T-helper 1 cell treated with Interleukin-12 subunit alpha and Interleukin-12 subunit beta and Interleukin-4 antibody, amounts not matched to agents 30 μg/mL and 1 μg/mL, for 36 hours (primary cell): ENCODE results near the gene CHST15.

Source experiments
- H3K27ac Mint-ChIP-seq: one replicate; pipeline ENCODE4 v1.8.0; 2021; ENCODE audit warnings: mild to moderate bottlenecking, mixed read lengths
- H3K27me3 Mint-ChIP-seq: one replicate; pipeline ENCODE4 v1.8.0; 2021; ENCODE audit warnings: low read depth, mixed read lengths
- H3K36me3 Mint-ChIP-seq: one replicate; pipeline ENCODE4 v1.8.0; 2021; ENCODE audit warnings: low read depth, mixed read lengths
- H3K4me1 Mint-ChIP-seq: one replicate; pipeline ENCODE4 v1.8.0; 2021; ENCODE audit warnings: low read depth, mixed read lengths
- H3K4me3 Mint-ChIP-seq: one replicate; pipeline ENCODE4 v1.8.0; 2021; ENCODE audit warnings: mild to moderate bottlenecking, moderate library complexity, mixed read lengths
- H3K9me3 Mint-ChIP-seq: one replicate; pipeline ENCODE4 v1.8.0; 2021; ENCODE audit warnings: mixed read lengths

The CHST15 gene

GRCh38 chr10:124092860-124093773 lies at the start of gene CHST15:
Gene CHST15 (minus strand): TSS chr10:124093598. CDS start chr10:124046212, 47,386 bp downstream.
- H3K4me1 Mint-ChIP-seq: peaks cover 1% of the 10 kb centered on the region

GRCh38 chr10:124142960-124143359 lies 49.6 kb upstream of the CHST15 start:
- no peak overlapping the region for H3K27ac Mint-ChIP-seq
- no peaks in the 10 kb centered on the region for H3K4me1 Mint-ChIP-seq
- peaks cover 9% of the 10 kb centered on the region for H3K27me3 Mint-ChIP-seq
- no peak overlapping the region for H3K4me3 Mint-ChIP-seq
- no peaks in the 10 kb centered on the region for H3K36me3 Mint-ChIP-seq
- H3K9me3 Mint-ChIP-seq: no peaks in the 10 kb centered on the region

More at GRCh38 chr10:124092860-124093773, at the start of gene CHST15:
- H3K27ac Mint-ChIP-seq: no peak within 1 kb of the TSS
- H3K36me3 Mint-ChIP-seq: peaks cover 2% of the 10 kb centered on the region
- H3K27me3 Mint-ChIP-seq: peaks cover 68% of the 10 kb centered on the region
- no peaks in the 10 kb centered on the region for H3K9me3 Mint-ChIP-seq
- peak within 1 kb of the TSS; percentile 21 for H3K4me3 Mint-ChIP-seq

DNA sequence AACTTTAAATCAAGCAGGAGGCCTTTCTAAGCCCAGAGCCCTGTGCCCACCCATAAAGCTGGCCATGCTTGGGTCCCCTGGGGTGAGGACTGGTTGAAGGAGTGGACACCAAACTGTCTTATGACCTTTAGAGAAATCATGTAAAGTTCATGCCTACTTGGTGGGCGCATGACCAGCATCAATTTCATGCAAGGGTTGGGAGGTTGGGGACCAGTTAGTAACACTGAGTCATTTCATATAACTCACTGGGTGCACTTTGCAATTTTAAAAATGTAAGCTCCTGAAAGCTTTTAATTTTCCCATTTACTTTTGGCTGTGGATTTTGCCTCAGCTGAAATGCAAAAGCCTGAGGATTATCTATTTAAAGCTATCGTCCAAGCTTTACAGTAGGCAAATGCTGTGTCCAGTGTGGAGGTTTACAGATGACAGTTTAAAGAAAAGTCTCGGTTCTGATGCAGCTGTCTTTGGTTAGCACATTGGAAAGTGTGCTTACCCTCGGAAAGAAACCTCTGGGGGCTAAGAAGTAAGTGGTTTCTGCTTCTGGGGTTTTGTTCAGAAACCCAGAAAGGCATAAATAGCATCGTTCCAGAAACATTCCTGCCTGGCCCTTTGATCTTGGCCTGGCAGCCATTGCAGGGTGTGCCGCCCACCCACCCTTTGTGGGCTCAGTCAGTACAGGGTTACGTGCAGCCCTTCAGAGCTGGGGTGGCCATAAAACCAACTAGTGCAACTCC lies 48.8 kb upstream of the CHST15 start:
- Mint-ChIP-seq H3K27ac (no peak overlapping the region), H3K4me1 (no peaks in the 10 kb centered on the region), H3K36me3 (no peaks in the 10 kb centered on the region), H3K4me3 (no peak overlapping the region), H3K9me3 (no peaks in the 10 kb centered on the region), H3K27me3 (peaks cover 15% of the 10 kb centered on the region)

DNA sequence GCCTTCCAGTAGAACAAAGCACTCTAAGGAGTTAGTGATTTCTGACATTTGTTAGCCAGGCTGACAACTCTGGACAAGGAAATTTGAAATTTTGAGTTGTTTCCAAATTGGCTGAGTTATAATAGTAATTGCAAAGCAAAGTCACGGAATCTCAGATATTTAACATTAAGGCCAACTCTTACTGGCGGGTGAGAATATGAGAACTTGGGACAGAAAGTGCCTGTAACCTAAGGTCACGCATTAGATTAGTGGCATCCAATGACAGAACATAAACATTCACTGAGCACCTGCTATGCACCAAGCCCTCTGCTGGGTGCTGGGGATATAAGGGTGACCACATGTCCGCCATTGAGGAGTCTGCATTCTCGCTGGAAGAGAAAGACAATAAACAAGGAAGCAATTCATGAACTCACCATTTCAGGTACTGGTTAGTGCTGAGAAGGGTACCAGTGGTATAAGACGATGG lies 45.5 kb upstream of the CHST15 start:
- Mint-ChIP-seq H3K27me3 (peaks cover 32% of the 10 kb centered on the region), H3K9me3 (no peaks in the 10 kb centered on the region), H3K36me3 (no peaks in the 10 kb centered on the region), H3K27ac (no peak overlapping the region), H3K4me1 (no peaks in the 10 kb centered on the region), H3K4me3 (no peak overlapping the region)

GRCh38 chr10:124138195-124138882 lies 44.9 kb upstream of the CHST15 start:
- Mint-ChIP-seq H3K27ac (no peak overlapping the region), H3K36me3 (no peaks in the 10 kb centered on the region), H3K4me3 (no peak overlapping the region), H3K4me1 (no peaks in the 10 kb centered on the region), H3K27me3 (peaks cover 32% of the 10 kb centered on the region), H3K9me3 (no peaks in the 10 kb centered on the region)

- Mint-ChIP-seq H3K36me3 (no peaks in the 10 kb centered on the region), H3K27me3 (peaks cover 38% of the 10 kb centered on the region), H3K27ac (no peak overlapping the region), H3K4me1 (no peaks in the 10 kb centered on the region), H3K9me3 (no peaks in the 10 kb centered on the region), H3K4me3 (no peak overlapping the region)
Measured at GRCh38 chr10:124134251-124134893, 41.0 kb upstream of the CHST15 start.

- H3K27ac Mint-ChIP-seq: no peak overlapping the region
- H3K4me3 Mint-ChIP-seq: no peak overlapping the region
- H3K36me3 Mint-ChIP-seq: no peaks in the 10 kb centered on the region
- no peaks in the 10 kb centered on the region for H3K4me1 Mint-ChIP-seq
- H3K9me3 Mint-ChIP-seq: no peaks in the 10 kb centered on the region
- H3K27me3 Mint-ChIP-seq: peaks cover 29% of the 10 kb centered on the region
Measured at GRCh38 chr10:124132876-124133275, 39.5 kb upstream of the CHST15 start.

- no peaks in the 10 kb centered on the region for H3K36me3 Mint-ChIP-seq
- H3K9me3 Mint-ChIP-seq: no peaks in the 10 kb centered on the region
- no peak overlapping the region for H3K4me3 Mint-ChIP-seq
- no peak overlapping the region for H3K27ac Mint-ChIP-seq
- peaks cover 24% of the 10 kb centered on the region for H3K27me3 Mint-ChIP-seq
- no peaks in the 10 kb centered on the region for H3K4me1 Mint-ChIP-seq
Measured at GRCh38 chr10:124132306-124132705, 38.9 kb upstream of the CHST15 start.

DNA sequence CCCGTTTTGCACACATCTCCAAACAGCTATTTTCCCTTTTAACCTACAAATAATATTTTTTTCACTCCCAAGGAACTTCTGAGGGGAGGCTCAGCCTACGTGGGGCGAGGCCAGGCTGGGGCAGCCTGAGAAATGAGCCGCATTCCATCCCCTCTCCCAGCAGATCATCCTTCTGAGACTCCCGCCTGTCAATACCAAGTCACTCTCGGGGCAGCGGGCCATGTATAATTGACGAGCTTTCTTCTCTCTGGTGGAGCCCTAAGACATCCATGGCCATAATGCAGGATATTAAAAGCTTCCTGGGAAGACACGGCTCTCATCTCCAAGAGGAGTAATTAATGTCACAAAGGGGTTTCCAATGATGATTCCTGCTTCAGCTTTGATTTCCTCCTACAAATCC lies 37.8 kb upstream of the CHST15 start:
- Mint-ChIP-seq H3K4me1 (no peaks in the 10 kb centered on the region), H3K9me3 (no peaks in the 10 kb centered on the region), H3K27me3 (peaks cover 13% of the 10 kb centered on the region), H3K27ac (no peak overlapping the region), H3K36me3 (no peaks in the 10 kb centered on the region), H3K4me3 (no peak overlapping the region)

DNA sequence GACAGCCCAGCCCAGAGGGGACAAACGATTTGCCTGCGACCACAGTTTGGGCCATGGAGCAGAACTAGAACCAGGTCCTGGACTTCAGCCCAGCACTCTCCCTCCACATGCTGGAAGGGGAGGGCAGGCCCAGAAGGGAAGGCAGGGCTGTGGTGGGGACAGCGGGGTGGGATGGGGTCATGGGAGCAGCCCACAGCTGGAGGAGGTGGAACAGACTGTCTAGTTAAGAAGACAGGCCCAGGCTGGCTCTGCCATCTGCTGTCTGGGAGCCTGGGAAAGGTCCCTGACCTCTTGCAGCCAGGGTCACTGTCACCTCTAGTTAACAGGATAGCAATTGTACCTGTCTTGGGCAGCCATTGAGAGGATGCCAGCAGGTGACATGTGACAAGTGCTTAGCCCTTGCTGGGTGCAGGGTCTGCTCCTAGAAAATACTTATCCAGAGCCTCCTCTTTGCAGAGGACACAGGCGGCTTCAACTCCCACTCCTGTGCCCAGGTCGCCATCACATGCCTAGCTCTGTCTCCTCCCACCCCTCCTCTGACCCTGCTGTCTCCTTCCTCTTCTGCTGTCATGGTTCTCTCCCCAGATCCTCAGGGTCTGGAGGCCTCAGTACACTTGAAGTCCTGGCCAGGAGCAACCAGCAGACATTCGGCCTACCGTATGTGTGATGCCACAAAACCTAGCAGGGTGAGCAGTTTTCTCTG lies 37.0 kb upstream of the CHST15 start:
- H3K4me3 Mint-ChIP-seq: no peak overlapping the region
- no peaks in the 10 kb centered on the region for H3K4me1 Mint-ChIP-seq
- H3K36me3 Mint-ChIP-seq: no peaks in the 10 kb centered on the region
- H3K27ac Mint-ChIP-seq: no peak overlapping the region
- H3K9me3 Mint-ChIP-seq: no peaks in the 10 kb centered on the region
- H3K27me3 Mint-ChIP-seq: peaks cover 11% of the 10 kb centered on the region

- peaks cover 6% of the 10 kb centered on the region for H3K27me3 Mint-ChIP-seq
- H3K36me3 Mint-ChIP-seq: no peaks in the 10 kb centered on the region
- H3K27ac Mint-ChIP-seq: no peak overlapping the region
- H3K9me3 Mint-ChIP-seq: no peaks in the 10 kb centered on the region
- no peaks in the 10 kb centered on the region for H3K4me1 Mint-ChIP-seq
- no peak overlapping the region for H3K4me3 Mint-ChIP-seq
Measured at GRCh38 chr10:124129471-124129870, 36.1 kb upstream of the CHST15 start.

GRCh38 chr10:124128811-124129145 lies 35.4 kb upstream of the CHST15 start:
- Mint-ChIP-seq H3K27ac (no peak overlapping the region), H3K27me3 (peaks cover 6% of the 10 kb centered on the region), H3K4me3 (no peak overlapping the region), H3K9me3 (no peaks in the 10 kb centered on the region), H3K36me3 (no peaks in the 10 kb centered on the region), H3K4me1 (no peaks in the 10 kb centered on the region)

DNA sequence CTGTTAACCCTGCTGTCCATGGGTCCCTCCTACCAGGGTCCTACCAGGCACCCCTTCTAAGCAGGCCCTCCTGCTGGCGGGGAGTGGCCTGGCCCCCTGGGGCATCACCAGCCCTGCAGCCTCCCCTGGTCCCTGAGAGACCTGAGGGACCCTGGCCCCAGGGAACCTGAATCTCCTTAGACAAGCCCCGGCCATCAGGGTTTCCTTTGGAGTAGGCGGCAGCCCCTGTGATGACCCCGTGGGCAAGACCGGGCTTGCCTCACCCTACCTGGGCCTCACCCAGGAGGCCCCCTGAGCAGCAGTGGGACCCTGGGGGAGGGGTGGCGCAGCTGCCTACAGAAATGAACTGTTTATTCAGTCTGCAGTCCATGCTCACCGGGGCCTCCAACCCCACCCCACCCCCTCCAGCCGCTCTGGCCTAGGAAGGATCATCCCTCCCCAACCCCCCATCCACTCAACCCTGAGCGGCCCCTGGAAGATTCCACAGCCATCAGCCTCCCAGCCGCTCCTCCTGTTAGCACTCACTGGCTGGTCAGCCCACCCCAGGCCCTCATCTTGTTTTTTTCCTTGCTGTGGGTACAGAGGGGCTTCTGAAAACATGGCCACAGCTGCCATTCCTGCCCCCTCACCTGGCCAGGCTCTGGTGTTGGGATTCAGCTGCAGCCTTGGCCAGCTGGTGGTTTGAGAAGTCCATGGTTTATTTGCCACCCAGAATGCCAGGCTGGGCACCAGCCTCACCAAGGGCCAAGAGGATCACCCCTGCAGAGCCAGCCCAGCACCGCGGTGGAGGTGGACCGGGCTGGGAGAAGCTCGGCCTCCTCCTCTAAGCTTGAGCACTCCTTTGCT lies 34.8 kb upstream of the CHST15 start:
- Mint-ChIP-seq H3K4me1 (no peaks in the 10 kb centered on the region), H3K27ac (no peak overlapping the region), H3K27me3 (peaks cover 6% of the 10 kb centered on the region), H3K4me3 (no peak overlapping the region), H3K9me3 (no peaks in the 10 kb centered on the region), H3K36me3 (no peaks in the 10 kb centered on the region)
